ENCODE data around the gene CBARP.

DNA sequence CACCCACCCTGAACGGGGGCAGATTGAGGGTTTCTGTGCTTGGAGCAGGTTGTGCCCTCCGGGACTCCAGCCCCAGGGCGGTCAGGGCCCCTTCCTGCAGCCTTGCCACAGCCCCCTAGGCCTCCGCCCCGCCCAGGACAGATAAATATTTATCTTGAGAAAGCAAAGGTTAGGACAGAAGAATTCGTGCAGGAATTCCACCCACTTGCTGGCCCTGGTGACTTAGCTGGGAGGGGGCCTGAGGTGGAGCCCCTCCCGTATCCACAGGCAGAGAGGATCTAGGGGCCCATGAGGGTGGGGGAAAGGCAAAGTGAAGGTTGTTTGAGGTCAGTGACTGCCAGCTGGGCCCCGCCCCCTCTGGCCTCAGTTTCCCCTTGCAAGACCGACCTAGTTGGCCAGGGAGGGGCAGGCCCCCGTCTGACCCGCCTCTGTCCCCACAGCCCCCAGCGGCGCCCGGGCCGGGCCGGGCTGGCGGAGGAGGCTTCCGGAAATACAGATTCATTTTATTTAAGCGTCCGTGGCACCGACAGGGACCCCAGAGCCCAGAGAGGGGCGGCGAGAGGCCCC lies 15.8 kb upstream of the CBARP start:
- no peak for TF ChIP-seq POLR2AphosphoS5 (IDR thresholded peaks at IDR 0.05; ENCODE audit: borderline replicate concordance, low read depth, low read length)
- TF ChIP-seq EZH2 (IDR thresholded peaks at IDR 0.05): no peak
- no peak for TF ChIP-seq FOXP2 (optimal IDR thresholded peaks at IDR 0.05; ENCODE audit: control extremely low read depth, extremely low read length, insufficient read depth)
